Small intestine (tissue), 7 donors: Measurements from ENCODE around the gene PRG2. TPM values are rescaled to one million over a fixed set of nuclear protein-coding genes. Genes with fewer than 3 reads are reported as not detected.
"Not testable (repeated sequence)": the region's sequence is repeated elsewhere in the genome, so short reads cannot be mapped to it uniquely, and the experiment has no call there.

ENCODE experiments used
- DNase-seq, 2 donors: peaks; one replicate each; pipeline versions ENCODE4 v3.0.0 to v3.0.0-alpha.2; 2013
- FAIRE-seq: peaks from 2 replicates; lab custom pipeline; 2012; peaks lifted over from hg19 to GRCh38; lab: Jason Lieb, UNC
- H3K27ac ChIP-seq, 3 donors: one replicate each; pipeline ENCODE4 v1.5.1; 2013; ENCODE audit warnings: low read length in 2 of 3, mild to moderate bottlenecking in 2 of 3, control low read depth in 1 of 3, inconsistent platforms in 1 of 3, low read depth in 1 of 3, moderate library complexity in 1 of 3
- H3K27me3 ChIP-seq, 3 donors: one replicate each; pipeline ENCODE4 v1.6.1; 2013; ENCODE audit warnings: low read length in 3 of 3, inconsistent platforms in 1 of 3; ENCODE audit not compliant: control insufficient read depth in 3 of 3, insufficient read depth in 3 of 3
- H3K36me3 ChIP-seq, 3 donors: one replicate each; pipeline ENCODE4 v1.6.1; 2013; ENCODE audit warnings: low read length in 3 of 3, inconsistent platforms in 1 of 3, low read depth in 1 of 3, mild to moderate bottlenecking in 1 of 3, moderate library complexity in 1 of 3; ENCODE audit not compliant: control insufficient read depth in 3 of 3, insufficient read depth in 2 of 3
- H3K4me1 ChIP-seq, 3 donors: one replicate each; pipeline ENCODE4 v1.6.1; 2013; ENCODE audit warnings: low read length in 2 of 3, inconsistent platforms in 1 of 3, low read depth in 1 of 3, mild to moderate bottlenecking in 1 of 3, moderate library complexity in 1 of 3; ENCODE audit not compliant: control insufficient read depth in 3 of 3, insufficient read depth in 2 of 3
- H3K4me3 ChIP-seq, 3 donors: one replicate each; pipeline ENCODE4 v1.5.1; 2013; ENCODE audit warnings: low read length in 3 of 3, control low read depth in 1 of 3, inconsistent platforms in 1 of 3, low read depth in 1 of 3, mild to moderate bottlenecking in 1 of 3, moderate library complexity in 1 of 3
- H3K9me3 ChIP-seq, 2 donors: one replicate each; pipeline ENCODE4 v1.6.1; 2013; ENCODE audit warnings: low read depth in 1 of 2, low read length in 1 of 2; ENCODE audit not compliant: control insufficient read depth in 2 of 2, insufficient read depth in 1 of 2
- WGBS, 3 donors: extraction: QIAGEN DNeasy Blood & Tissue Kit; methylation state at CpG; one replicate each; pipeline ENCODE4 v1.1.7; 2013; 5-methylcytosine and 5-hydroxymethylcytosine counted together
- polyA plus RNA-seq, 4 donors: library from polyadenylated mRNA; stranded (reverse) in 3 of 4; unstranded in 1 of 4; fragments of 200-250 nt in 3 of 4; fragments of 120-200 nt in 1 of 4; gene quantifications; one replicate each; pipeline versions ENCODE4 v1.2.1 to v1.2.3, GENCODE V29; 2013
- donor health status: healthy with polysubstance abuse.
- donor health status: control.
- donor health status: control.
- donor health status: Bipolar disorder and iron deficiency.
- donor health status: healthy.

Gene PRG2
- polyA plus RNA-seq, 4 donors: 0.15 to 0.31 TPM; not detected in 2

GRCh38 chr11:57406337-57406904 is 16.0 kb upstream of the PRG2 start:
- FAIRE-seq: no peak
- no peak overlapping the region for H3K4me3 ChIP-seq
- H3K9me3 ChIP-seq: no peaks in the 10 kb centered on the region
- peak overlapping the region in 1 of 3 donors; percentile 30 for H3K27ac ChIP-seq
- peaks cover 0 to 22% (median 6%) of the 10 kb centered on the region in 3 donors for H3K36me3 ChIP-seq
- 47 to 59% (median 54%) methylated on average over 3 to 4 of the region's 4 CpGs for WGBS, 3 donors
- no peak for DNase-seq
- H3K27me3 ChIP-seq: no peaks in the 10 kb centered on the region
- no peaks in the 10 kb centered on the region for H3K4me1 ChIP-seq

DNA sequence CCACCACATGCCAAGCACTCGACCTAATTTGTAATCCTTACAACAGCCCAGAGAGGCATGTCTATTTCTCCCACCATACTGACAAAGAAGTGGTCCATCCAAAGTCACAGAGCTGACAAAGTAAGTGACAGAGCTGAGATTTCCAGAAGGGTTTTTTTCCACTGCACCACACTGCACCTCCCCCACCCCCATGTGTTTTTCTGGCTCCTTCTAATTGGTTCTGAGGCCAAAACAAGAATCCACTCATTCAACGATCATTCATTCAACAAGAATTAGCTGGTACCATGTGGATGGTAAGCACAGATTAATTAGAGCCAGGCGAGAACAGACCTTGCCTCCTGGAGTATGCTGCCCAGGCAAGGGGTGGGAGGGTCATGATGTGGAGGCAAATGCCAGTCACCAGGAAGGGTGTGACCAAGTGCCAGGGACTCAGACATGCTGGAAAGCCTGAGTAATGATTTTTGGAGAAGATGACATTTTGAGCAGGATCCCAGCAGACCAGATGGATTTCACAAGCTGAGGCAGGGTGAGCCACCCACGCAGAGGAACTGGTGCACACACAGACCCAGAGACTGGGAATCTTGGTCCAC is 14.9 kb upstream of the PRG2 start:
- no peak for DNase-seq
- H3K27ac ChIP-seq: no peak overlapping the region
- H3K36me3 ChIP-seq: peaks cover 0 to 22% (median 6%) of the 10 kb centered on the region in 3 donors
- no peak overlapping the region for H3K4me3 ChIP-seq
- FAIRE-seq: no peak
- no peaks in the 10 kb centered on the region for H3K4me1 ChIP-seq
- no peaks in the 10 kb centered on the region for H3K9me3 ChIP-seq
- H3K27me3 ChIP-seq: no peaks in the 10 kb centered on the region
- 79 to 87% (median 80%) methylated on average over 4 of the region's 4 CpGs for WGBS, 3 donors

- WGBS, 3 donors: 76 to 87% (median 82%) methylated on average over 2 of the region's 2 CpGs
- Histone ChIP-seq H3K36me3 (peaks cover 0 to 9% (median 0%) of the 10 kb centered on the region in 3 donors), H3K4me3 (no peak overlapping the region), H3K27ac (no peak overlapping the region), H3K4me1 (no peaks in the 10 kb centered on the region), H3K27me3 (no peaks in the 10 kb centered on the region), H3K9me3 (no peaks in the 10 kb centered on the region)
- FAIRE-seq (no peak), DNase-seq (no peak)
Observed at GRCh38 chr11:57403802-57404147, 13.3 kb upstream of the PRG2 start.

- not testable (repeated sequence) for FAIRE-seq, DNase-seq, H3K4me1 ChIP-seq, H3K27me3 ChIP-seq, H3K27ac ChIP-seq, H3K36me3 ChIP-seq, H3K9me3 ChIP-seq, H3K4me3 ChIP-seq
- WGBS, 3 donors: 66 to 82% (median 79%) methylated on average over 6 of the region's 6 CpGs
Observed at GRCh38 chr11:57403003-57403801, 12.8 kb upstream of the PRG2 start.

DNA sequence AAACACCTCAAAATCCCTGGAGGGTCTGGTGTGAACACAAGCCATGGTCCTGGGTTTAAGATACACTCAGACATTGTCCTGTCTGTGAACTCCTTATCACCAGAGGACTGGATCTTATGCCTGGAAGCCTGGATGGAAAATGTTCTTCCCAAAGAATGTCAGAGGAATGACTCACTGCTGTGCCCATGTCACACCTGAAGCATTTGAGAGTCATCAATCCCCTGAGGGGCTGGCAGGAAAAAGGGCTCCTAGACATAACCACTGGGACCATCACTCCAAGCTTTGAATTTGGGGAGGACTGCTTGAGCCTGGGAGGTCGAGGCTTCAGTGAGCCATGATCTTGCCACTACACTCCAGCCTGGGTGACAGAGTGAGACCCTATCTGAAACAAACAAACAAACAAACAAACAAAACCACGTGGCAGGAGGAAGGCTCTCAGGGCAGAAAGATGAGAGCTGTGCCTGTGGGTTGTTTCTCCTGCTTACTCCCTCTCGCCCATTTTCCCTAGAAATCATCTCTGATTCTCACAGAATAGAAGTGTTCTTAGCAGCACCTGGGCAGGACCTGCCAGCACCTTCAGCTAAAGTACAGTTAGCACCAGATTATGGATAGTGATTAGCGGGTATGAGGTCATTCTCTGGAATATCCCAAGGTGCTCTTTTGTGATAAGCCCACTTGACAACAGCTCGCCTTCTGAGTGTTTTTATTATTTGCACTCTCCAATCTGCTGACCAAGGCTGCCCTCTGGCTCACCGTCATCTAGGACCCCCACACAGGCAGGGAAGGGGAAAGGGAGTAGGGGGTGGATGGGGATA is 11.9 kb upstream of the PRG2 start:
- DNase-seq (no peak), FAIRE-seq (no peak)
- Histone ChIP-seq H3K36me3 (peaks cover 0 to 5% (median 0%) of the 10 kb centered on the region in 3 donors), H3K27ac (no peak overlapping the region), H3K4me3 (no peak overlapping the region), H3K27me3 (no peaks in the 10 kb centered on the region), H3K4me1 (no peaks in the 10 kb centered on the region), H3K9me3 (no peaks in the 10 kb centered on the region)
- WGBS, 3 donors: 22 to 63% (median 42%) methylated on average over 6 of the region's 6 CpGs

GRCh38 chr11:57399972-57400578 is 9.6 kb upstream of the PRG2 start:
- no peaks in the 10 kb centered on the region for H3K4me1 ChIP-seq
- H3K9me3 ChIP-seq: no peaks in the 10 kb centered on the region
- H3K36me3 ChIP-seq: no peaks in the 10 kb centered on the region
- no peak for FAIRE-seq
- no peak overlapping the region for H3K4me3 ChIP-seq
- no peak overlapping the region for H3K27ac ChIP-seq
- peak; percentile 1 to 58 for DNase-seq
- no peaks in the 10 kb centered on the region for H3K27me3 ChIP-seq
- WGBS, 3 donors: 35 to 72% (median 47%) methylated on average over 4 of the region's 4 CpGs

DNA sequence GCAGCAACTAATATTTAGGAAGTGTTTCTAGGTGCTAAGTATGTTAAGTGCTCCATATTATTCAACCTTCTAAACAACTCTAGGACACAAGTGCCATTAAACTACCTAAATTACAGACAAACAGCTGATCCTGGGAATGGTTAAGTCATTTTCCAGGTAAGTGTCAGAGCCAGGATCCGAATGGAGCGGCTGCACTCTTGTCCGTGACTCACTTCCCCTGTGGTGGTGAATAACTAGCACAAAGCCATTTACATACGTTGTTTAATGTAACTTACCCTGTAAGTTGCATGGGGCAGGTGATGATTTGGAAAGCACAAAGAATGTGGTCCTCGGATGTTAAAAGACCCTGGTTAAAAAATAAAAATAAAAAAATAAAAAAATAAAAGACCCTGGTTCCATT is 8.8 kb upstream of the PRG2 start:
- H3K27ac ChIP-seq: no peak overlapping the region
- H3K27me3 ChIP-seq: no peaks in the 10 kb centered on the region
- 80 to 87% (median 83%) methylated on average over 5 of the region's 5 CpGs for WGBS, 3 donors
- no peak for DNase-seq
- no peak overlapping the region for H3K4me3 ChIP-seq
- no peaks in the 10 kb centered on the region for H3K9me3 ChIP-seq
- no peaks in the 10 kb centered on the region for H3K4me1 ChIP-seq
- no peaks in the 10 kb centered on the region for H3K36me3 ChIP-seq
- no peak for FAIRE-seq
